ENCODE measurements around the gene UGGT2. TPM values are rescaled to one million over a fixed set of nuclear protein-coding genes. Genes with fewer than 3 reads are reported as not detected.

UGGT2 gene
- total RNA-seq, 1 experiment from 2014 or later: 34.5 TPM

- no peak overlapping the region; a peak in 1 of 7 replicates for H3K27ac Mint-ChIP-seq
- H2BK20ac ChIP-seq (ENCODE audit: low read depth, low read length, poor library complexity, severe bottlenecking): no peak overlapping the region
- H2BK120ac ChIP-seq (ENCODE audit: low read depth, low read length, poor library complexity, severe bottlenecking): no peak overlapping the region
- no peaks in the 10 kb centered on the region for H3K27me3 ChIP-seq (ENCODE audit: insufficient read depth, low read length)
- H3K79me2 ChIP-seq (ENCODE audit: insufficient read depth, low read length): no peaks in the 10 kb centered on the region
- H3K4me2 ChIP-seq (ENCODE audit: insufficient read depth, insufficient read length, low read length): no peak overlapping the region
- no peak overlapping the region for H4K5ac ChIP-seq (ENCODE audit: insufficient read length, low read depth, low read length)
- no peak overlapping the region for H4K91ac ChIP-seq (ENCODE audit: insufficient read length, low read depth, low read length)
- H2AFZ ChIP-seq (ENCODE audit: low read length): no peak overlapping the region
- H3K79me1 ChIP-seq (ENCODE audit: insufficient read depth, low read depth, low read length, poor library complexity, severe bottlenecking): no peaks in the 10 kb centered on the region
- no peak overlapping the region for H3T11ph ChIP-seq (ENCODE audit: low read length)
- no peak overlapping the region for H4K8ac ChIP-seq (replicated peaks; ENCODE audit: insufficient read length, low read depth, low read length)
- H3K14ac ChIP-seq (ENCODE audit: insufficient read depth, low read length): no peak overlapping the region
- H3K4me1 ChIP-seq (ENCODE audit: insufficient read depth, low read length): no peaks in the 10 kb centered on the region
- H3K9me3 Mint-ChIP-seq: peaks cover 3 to 5% of the 10 kb centered on the region in 2 experiments; a peak in 3 of 5 replicates
- no peak overlapping the region for H3K56ac ChIP-seq (ENCODE audit: insufficient read length, low read depth, low read length)
- no peak overlapping the region for H3K4me3 Mint-ChIP-seq
- H3K9ac ChIP-seq (ENCODE audit: extremely low read depth, insufficient read length, low read length): no peak overlapping the region
- H3K36me3 Mint-ChIP-seq (ENCODE audit: insufficient read depth in 1 of 3, low read depth in 3 of 3): peaks cover 7 to 14% (median 12%) of the 10 kb centered on the region in 3 experiments; a peak in 6 of 7 replicates
- no peak overlapping the region for H2BK15ac ChIP-seq (ENCODE audit: low read depth, low read length)
- H3K4ac ChIP-seq (ENCODE audit: low read depth, low read length): no peak overlapping the region
- no peaks in the 10 kb centered on the region for H3K23me2 ChIP-seq (ENCODE audit: insufficient read length, low read depth, low read length, poor library complexity, severe bottlenecking)
- H2BK12ac ChIP-seq (ENCODE audit: insufficient read length, low read depth, low read length): no peak overlapping the region
- H2AK5ac ChIP-seq (ENCODE audit: insufficient read length, low read length): no peak overlapping the region
- no peak overlapping the region for H3K18ac ChIP-seq (ENCODE audit: insufficient read length, low read depth, low read length)
- H3K4me1 Mint-ChIP-seq: no peaks in the 10 kb centered on the region
- H4K20me1 ChIP-seq (ENCODE audit: control insufficient read depth, insufficient read depth, insufficient read length): no peaks in the 10 kb centered on the region
- no CpG with 5 or more reads among the region's 5 CpGs for WGBS (ENCODE audit: extremely low coverage, insufficient read length, low lambda C conversion rate)
- TF ChIP-seq, protein P1, sequence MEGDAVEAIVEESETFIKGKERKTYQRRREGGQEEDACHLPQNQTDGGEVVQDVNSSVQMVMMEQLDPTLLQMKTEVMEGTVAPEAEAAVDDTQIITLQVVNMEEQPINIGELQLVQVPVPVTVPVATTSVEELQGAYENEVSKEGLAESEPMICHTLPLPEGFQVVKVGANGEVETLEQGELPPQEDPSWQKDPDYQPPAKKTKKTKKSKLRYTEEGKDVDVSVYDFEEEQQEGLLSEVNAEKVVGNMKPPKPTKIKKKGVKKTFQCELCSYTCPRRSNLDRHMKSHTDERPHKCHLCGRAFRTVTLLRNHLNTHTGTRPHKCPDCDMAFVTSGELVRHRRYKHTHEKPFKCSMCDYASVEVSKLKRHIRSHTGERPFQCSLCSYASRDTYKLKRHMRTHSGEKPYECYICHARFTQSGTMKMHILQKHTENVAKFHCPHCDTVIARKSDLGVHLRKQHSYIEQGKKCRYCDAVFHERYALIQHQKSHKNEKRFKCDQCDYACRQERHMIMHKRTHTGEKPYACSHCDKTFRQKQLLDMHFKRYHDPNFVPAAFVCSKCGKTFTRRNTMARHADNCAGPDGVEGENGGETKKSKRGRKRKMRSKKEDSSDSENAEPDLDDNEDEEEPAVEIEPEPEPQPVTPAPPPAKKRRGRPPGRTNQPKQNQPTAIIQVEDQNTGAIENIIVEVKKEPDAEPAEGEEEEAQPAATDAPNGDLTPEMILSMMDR (conservative IDR thresholded peaks at IDR 0.05): no peak
- no peaks in the 10 kb centered on the region for H3K27me3 Mint-ChIP-seq (ENCODE audit: low read depth)
- H3K27ac ChIP-seq (ENCODE audit: insufficient read length, low read depth, low read length): no peak overlapping the region
- H3K23ac ChIP-seq (ENCODE audit: insufficient read length, low read depth, low read length): no peak overlapping the region
- DNase-seq: no peak
- H3K9me3 ChIP-seq (ENCODE audit: control insufficient read depth, low read depth, low read length): no peaks in the 10 kb centered on the region
- no peak overlapping the region for H2BK5ac ChIP-seq (ENCODE audit: insufficient read length, low read length)
Measured at GRCh38 chr13:95822303-95822702, 230.9 kb downstream of the UGGT2 start.
